Adrenal gland (tissue), 5 donors: Measurements from ENCODE around the gene LRRC8B.

Source experiments
- CTCF ChIP-seq, 6 experiments: fragments of 450-650 bp in 4 of 6; fragments of 200-600 bp in 2 of 6; sonication (generic) in 1 of 6; IDR thresholded peaks; 1 replicate in 5 of 6; 2 replicates in 1 of 6; pipeline versions ENCODE4 v1.5.1 to v1.8.0; 2016 to 2021; ENCODE audit warnings: antibody characterized with exemption in 6 of 6, mild to moderate bottlenecking in 2 of 6, moderate library complexity in 1 of 6
- POLR2A ChIP-seq, 2 donors: fragments of 450-650 bp; IDR thresholded peaks; one replicate each; pipeline ENCODE4 v1.6.1; 2017; ENCODE audit warnings: antibody characterized with exemption in 2 of 2, mild to moderate bottlenecking in 2 of 2, moderate library complexity in 1 of 2
- donor health status: DM: no; HTN: no; CAD: no.

- no peak for TF ChIP-seq CTCF (IDR thresholded peaks at IDR 0.05)
- TF ChIP-seq POLR2A (IDR thresholded peaks at IDR 0.05) = no peak
Observed at GRCh38 chr1:89641781-89642180, 117.2 kb downstream of the LRRC8B start.
